Measurements from ENCODE around the gene SLC9A9. TPM values are rescaled to one million over a fixed set of nuclear protein-coding genes. Genes with fewer than 3 reads are reported as not detected.

Gene SLC9A9
- polyA plus RNA-seq, 1 of the 3 experiments (the other 2 are of a cell fraction): 0.05 TPM

DNA sequence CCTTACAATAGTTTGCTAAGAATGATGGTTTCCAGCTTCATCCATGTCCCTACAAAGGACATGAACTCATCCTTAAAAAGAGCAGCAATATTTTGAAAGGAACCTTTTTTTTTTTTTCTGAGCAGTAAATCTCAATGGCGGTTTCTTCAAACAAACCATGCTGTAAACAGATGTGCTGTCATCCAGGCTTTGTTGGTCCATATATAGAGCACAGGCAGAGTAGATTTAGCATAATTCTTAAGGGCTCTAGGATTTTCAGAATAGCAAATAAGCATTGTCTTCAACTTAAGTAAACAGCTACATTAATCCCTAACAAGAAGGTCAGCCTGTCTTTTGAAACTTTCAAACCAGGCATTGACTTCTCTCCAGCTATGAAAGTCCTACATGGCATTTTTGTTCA lies 334.2 kb downstream of the SLC9A9 start:
- H2AFZ ChIP-seq (ENCODE audit: low read depth): no peak overlapping the region
- no peak overlapping the region for H3K9ac ChIP-seq
- no peak overlapping the region for H3K27ac ChIP-seq (ENCODE audit: low read depth in 2 of 2, low read length in 1 of 2)
- no peaks in the 10 kb centered on the region for H3K9me3 ChIP-seq
- H3K4me3 ChIP-seq (ENCODE audit: low read depth in 2 of 2, low read length in 1 of 2): no peak overlapping the region
- H3K4me1 ChIP-seq (ENCODE audit: control insufficient read depth in 1 of 2, insufficient read depth in 2 of 2, low read depth in 1 of 2, low read length in 1 of 2): no peaks in the 10 kb centered on the region
- H4K20me1 ChIP-seq (ENCODE audit: insufficient read depth): no peaks in the 10 kb centered on the region
- TF ChIP-seq ELF1 (IDR thresholded peaks at IDR 0.05): no peak
- TF ChIP-seq RXRA (IDR thresholded peaks at IDR 0.05; ENCODE audit: borderline replicate concordance, low read depth): no peak
- TF ChIP-seq NRF1 (IDR thresholded peaks at IDR 0.05; ENCODE audit: low read depth, low read length): no peak
- no peak for TF ChIP-seq TEAD4 (IDR thresholded peaks at IDR 0.05; ENCODE audit: borderline replicate concordance, insufficient read depth)
- TF ChIP-seq CHD2 (IDR thresholded peaks at IDR 0.05; ENCODE audit: low read length, partially characterized antibody): no peak
- no peak for TF ChIP-seq EP300 (IDR thresholded peaks at IDR 0.05; ENCODE audit: borderline replicate concordance in 1 of 2, low read depth in 1 of 2, low read length in 1 of 2)
- TF ChIP-seq EZH2phosphoT487 (IDR thresholded peaks at IDR 0.05; ENCODE audit: borderline replicate concordance, low read depth): no peak
- no peak for TF ChIP-seq NFIC (IDR thresholded peaks at IDR 0.05; ENCODE audit: borderline replicate concordance)
- TF ChIP-seq MEF2A (IDR thresholded peaks at IDR 0.05; ENCODE audit: borderline replicate concordance, low read depth): no peak
- TF ChIP-seq GABPA (IDR thresholded peaks at IDR 0.05; ENCODE audit: low read depth): no peak
- no peak for TF ChIP-seq RFX5 (IDR thresholded peaks at IDR 0.05; ENCODE audit: low read length)
- TF ChIP-seq, protein P1, sequence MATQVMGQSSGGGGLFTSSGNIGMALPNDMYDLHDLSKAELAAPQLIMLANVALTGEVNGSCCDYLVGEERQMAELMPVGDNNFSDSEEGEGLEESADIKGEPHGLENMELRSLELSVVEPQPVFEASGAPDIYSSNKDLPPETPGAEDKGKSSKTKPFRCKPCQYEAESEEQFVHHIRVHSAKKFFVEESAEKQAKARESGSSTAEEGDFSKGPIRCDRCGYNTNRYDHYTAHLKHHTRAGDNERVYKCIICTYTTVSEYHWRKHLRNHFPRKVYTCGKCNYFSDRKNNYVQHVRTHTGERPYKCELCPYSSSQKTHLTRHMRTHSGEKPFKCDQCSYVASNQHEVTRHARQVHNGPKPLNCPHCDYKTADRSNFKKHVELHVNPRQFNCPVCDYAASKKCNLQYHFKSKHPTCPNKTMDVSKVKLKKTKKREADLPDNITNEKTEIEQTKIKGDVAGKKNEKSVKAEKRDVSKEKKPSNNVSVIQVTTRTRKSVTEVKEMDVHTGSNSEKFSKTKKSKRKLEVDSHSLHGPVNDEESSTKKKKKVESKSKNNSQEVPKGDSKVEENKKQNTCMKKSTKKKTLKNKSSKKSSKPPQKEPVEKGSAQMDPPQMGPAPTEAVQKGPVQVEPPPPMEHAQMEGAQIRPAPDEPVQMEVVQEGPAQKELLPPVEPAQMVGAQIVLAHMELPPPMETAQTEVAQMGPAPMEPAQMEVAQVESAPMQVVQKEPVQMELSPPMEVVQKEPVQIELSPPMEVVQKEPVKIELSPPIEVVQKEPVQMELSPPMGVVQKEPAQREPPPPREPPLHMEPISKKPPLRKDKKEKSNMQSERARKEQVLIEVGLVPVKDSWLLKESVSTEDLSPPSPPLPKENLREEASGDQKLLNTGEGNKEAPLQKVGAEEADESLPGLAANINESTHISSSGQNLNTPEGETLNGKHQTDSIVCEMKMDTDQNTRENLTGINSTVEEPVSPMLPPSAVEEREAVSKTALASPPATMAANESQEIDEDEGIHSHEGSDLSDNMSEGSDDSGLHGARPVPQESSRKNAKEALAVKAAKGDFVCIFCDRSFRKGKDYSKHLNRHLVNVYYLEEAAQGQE (IDR thresholded peaks at IDR 0.05; ENCODE audit: low read depth, low read length): no peak
- no peak for TF ChIP-seq YY1 (IDR thresholded peaks at IDR 0.05; ENCODE audit: low read depth)
- no peak for TF ChIP-seq FOXM1 (IDR thresholded peaks at IDR 0.05; ENCODE audit: low read depth)
- no peak for TF ChIP-seq JUND (IDR thresholded peaks at IDR 0.05)
- TF ChIP-seq RCOR1 (IDR thresholded peaks at IDR 0.05; ENCODE audit: low read length): no peak
- no peak for TF ChIP-seq FOXJ3 (CRISPR knock-in tag; IDR thresholded peaks at IDR 0.05)
- TF ChIP-seq GATA2 (CRISPR knock-in tag; IDR thresholded peaks at IDR 0.05): no peak
- H3K36me3 ChIP-seq (replicated peaks in 1 of 2; ENCODE audit: control insufficient read depth in 1 of 2, insufficient read depth in 2 of 2, low read length in 1 of 2): no peaks in the 10 kb centered on the region
- peaks cover 24% of the 10 kb centered on the region; the same call in 1 of the 2 replicates for H3K27me3 ChIP-seq (ENCODE audit: insufficient read depth)
- DNase-seq: no peak
- 6% methylated on average over 1 of the region's 1 CpG for WGBS (ENCODE audit: low lambda C conversion rate)
- ChIA-PET POLR2A (no interaction called here), CTCF (interaction anchor here (1.0 kb wide), 1 partner anchor 160 kb away, joined by 3 read pairs; no protein-coding TSS in a partner anchor)
- no peak overlapping the region for H3K4me2 ChIP-seq
- H3F3A ChIP-seq (replicated peaks; ENCODE audit: insufficient read depth): no peaks in the 10 kb centered on the region
- no peaks in the 10 kb centered on the region for H3K9me2 ChIP-seq
- H3K79me2 ChIP-seq (ENCODE audit: insufficient read depth): no peaks in the 10 kb centered on the region

All from SK-N-SH (cell line).